ENCODE data around the gene ZG16B. TPM values are rescaled to one million over a fixed set of nuclear protein-coding genes. Genes with fewer than 3 reads are reported as not detected.

Gene ZG16B, protein sequence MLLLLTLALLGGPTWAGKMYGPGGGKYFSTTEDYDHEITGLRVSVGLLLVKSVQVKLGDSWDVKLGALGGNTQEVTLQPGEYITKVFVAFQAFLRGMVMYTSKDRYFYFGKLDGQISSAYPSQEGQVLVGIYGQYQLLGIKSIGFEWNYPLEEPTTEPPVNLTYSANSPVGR
- 0.46 to 1.3 TPM (median 0.69 TPM) in 5 replicates for total RNA-seq (2022; extraction: Qiagen RNA extraction; ENCODE audit: low read depth)

DNA sequence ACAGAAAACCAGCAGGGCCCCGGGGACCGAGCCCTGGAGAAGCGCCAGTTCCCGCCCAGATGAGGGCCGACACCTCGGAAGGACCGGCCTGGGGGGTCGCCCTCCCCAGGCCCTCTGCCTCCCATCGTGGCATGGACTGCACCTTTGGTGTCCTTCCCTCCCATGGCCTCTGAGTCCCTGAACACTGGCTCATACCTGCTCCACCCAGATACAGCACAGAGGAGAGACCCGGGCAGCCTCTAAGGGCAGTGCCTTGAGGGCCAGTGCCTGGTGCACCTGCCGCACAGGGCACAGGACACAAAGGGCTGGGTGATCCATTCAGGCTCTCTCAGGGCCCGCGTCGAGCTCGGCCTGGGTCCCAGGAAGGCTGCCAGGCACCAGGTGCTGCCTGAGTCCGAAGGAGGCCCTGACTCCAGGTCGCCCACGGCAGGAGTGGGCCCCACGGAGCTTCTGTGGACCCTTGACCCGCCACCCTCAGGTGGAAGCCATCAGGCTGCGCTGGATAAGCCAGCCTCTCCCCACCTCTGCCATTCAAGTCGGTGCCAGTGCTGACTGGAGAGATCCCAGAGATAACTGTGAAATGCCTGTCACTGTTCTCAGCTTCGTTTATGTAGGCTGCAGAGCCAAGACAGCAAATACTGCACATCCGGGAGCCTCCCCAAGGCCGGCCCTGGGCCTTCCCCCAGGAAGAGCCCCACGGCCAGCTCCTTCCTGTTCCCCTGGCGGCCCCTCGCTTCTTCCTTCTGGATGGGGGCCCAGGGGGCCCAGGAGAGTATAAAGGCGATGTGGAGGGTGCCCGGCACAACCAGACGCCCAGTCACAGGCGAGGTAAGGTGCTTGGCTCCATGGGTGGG is at the start of gene ZG16B:
ZG16B (plus strand) TSS at position 803 of the 854 bp plus-strand sequence. CDS start 139 bp downstream, outside the sequence.

DNA sequence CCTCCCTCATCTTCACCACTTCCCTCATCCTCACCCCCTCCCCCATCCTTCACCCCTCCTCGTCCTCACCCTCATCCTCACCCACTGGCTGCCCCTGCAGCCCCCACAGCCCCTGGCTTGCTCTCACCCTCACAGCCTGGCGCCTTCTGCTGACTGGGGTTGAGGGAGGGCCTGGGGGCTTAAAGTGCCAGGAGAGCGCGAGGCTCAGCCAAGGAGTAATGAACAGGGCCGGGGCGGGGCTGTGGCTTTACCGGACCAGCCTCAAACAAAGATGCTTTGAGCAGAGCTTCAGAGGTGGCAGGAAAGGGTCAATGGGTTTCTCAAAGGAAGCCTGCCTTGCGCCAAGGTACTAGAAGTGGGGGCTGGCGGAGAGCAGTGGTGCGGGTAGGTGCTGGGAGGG is 42.7 kb upstream of the ZG16B start, which contains the start of gene PRSS33:
PRSS33 (minus strand) TSS at position 155 of the 400 bp plus-strand sequence. CDS start 1,013 bp downstream, outside the sequence.

DNA sequence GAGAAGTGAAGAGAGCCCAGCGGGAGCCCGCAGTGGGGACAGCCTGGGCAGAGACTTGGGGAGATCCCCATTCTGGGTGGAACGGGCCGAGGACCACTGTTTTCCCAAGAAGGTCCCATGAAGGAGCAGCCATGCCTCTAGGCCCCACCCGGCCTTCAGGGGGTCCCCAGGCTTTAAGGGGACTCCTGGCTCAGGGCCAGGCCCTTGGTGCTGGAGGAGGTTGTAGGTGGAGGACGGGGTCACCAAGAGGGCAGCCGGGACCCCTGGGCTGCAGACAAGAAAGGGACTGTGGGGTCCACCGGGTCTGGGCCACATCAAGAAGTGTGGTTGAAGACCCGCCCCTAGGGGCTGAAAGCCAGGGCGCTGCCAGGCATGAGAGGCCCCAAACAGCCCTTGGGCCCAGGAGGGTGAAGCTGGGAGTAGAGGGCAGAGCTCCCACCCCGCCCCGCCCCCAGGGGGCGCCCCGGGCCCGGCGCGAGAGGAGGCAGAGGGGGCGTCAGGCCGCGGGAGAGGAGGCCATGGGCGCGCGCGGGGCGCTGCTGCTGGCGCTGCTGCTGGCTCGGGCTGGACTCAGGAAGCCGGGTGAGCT is 13.3 kb upstream of the ZG16B start, which contains the start of gene PRSS21:
PRSS21 (plus strand) TSS at position 487 of the 589 bp plus-strand sequence; CDS start at position 519, 32 bp downstream.

DNA sequence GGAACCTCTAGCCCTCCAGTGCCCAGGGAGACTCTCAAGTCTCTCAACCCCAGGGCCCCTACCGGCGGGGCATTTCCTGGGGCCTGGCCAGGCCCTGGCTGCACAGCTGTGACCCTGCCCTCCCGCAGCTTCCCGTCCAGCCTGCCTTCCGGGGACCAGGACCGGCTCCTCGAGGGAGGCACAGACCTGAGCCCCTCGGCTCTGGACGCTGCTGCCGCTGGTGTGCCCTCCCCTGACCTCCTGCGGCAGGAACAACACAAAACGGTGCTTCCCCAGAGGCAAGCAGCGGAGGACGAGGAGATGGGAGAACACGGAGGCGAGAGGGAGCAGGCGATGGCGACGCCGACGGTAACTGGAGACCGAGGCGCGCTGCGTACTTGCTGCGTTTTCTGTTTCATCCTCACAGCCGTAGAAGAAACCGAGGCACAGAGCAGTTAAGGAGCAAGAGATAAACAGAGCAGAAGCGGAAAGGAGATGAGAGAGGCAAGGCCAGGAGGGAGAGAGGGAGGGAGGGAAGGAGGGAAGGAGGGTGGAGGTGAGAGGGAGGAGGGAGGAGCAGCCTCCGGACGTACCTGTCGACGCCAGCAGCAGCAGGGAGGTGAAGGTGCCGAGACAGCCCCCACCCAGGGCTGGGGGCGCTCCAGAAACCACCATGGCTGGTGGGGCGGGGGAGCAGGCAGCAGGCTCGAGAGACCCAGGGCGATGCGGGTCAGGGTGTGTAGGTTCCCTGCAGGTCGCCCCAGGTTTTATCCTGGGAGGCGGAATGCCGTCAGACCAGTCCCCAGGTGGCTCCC is 27.5 kb downstream of the ZG16B start, which contains the start of gene PRSS22:
PRSS22 (minus strand) TSS at position 720 of the 794 bp plus-strand sequence; CDS start at position 654, 66 bp downstream.

Other genes with a start within 250 kb of the ZG16B start
- gene KCTD5, start 147.8 kb upstream of the ZG16B start, total RNA-seq (2022; extraction: Qiagen RNA extraction; ENCODE audit: low read depth) = 39.5 to 47.1 TPM (median 42.9 TPM) in 5 replicates
- 1.00 to 1.2 TPM (median 1.1 TPM) in 5 replicates for gene PRSS27, start 110.1 kb upstream of the ZG16B start, total RNA-seq (2022; extraction: Qiagen RNA extraction; ENCODE audit: low read depth)
- 310 to 452 TPM (median 397 TPM) in 5 replicates for gene SRRM2, start 77.7 kb upstream of the ZG16B start, total RNA-seq (2022; extraction: Qiagen RNA extraction; ENCODE audit: low read depth)
- gene ELOB, start 53.0 kb upstream of the ZG16B start, total RNA-seq (2022; extraction: Qiagen RNA extraction; ENCODE audit: low read depth) = 432 to 492 TPM (median 452 TPM) in 5 replicates
- gene PRSS33, start 42.7 kb upstream of the ZG16B start, total RNA-seq (2022; extraction: Qiagen RNA extraction; ENCODE audit: low read depth) = 0.12 TPM in 1 of 5 replicates, not detected in the others
- gene PRSS41, start 31.8 kb upstream of the ZG16B start, total RNA-seq (2022; extraction: Qiagen RNA extraction; ENCODE audit: low read depth) = not detected in 5 replicates
- gene PRSS21, start 13.1 kb upstream of the ZG16B start, total RNA-seq (2022; extraction: Qiagen RNA extraction; ENCODE audit: low read depth) = 0.11 to 0.39 TPM (median 0.14 TPM) in 4 of 5 replicates, not detected in the other
- gene PRSS22, start 27.9 kb downstream of the ZG16B start, total RNA-seq (2022; extraction: Qiagen RNA extraction; ENCODE audit: low read depth) = 2.5 to 4.1 TPM (median 3.0 TPM) in 5 replicates
- gene FLYWCH2, start 52.9 kb downstream of the ZG16B start, total RNA-seq (2022; extraction: Qiagen RNA extraction; ENCODE audit: low read depth) = 44.9 to 59.5 TPM (median 50.8 TPM) in 5 replicates
- gene FLYWCH1, start 81.6 kb downstream of the ZG16B start, total RNA-seq (2022; extraction: Qiagen RNA extraction; ENCODE audit: low read depth) = 20.1 to 29.5 TPM (median 27.2 TPM) in 5 replicates
- 1.1 to 2.8 TPM (median 2.0 TPM) in 5 replicates for gene KREMEN2, start 134.0 kb downstream of the ZG16B start, total RNA-seq (2022; extraction: Qiagen RNA extraction; ENCODE audit: low read depth)
- gene PAQR4, start 139.0 kb downstream of the ZG16B start, total RNA-seq (2022; extraction: Qiagen RNA extraction; ENCODE audit: low read depth) = 34.1 to 44.1 TPM (median 38.0 TPM) in 5 replicates
- 69.3 to 97.7 TPM (median 85.3 TPM) in 5 replicates for gene PKMYT1, start 150.1 kb downstream of the ZG16B start, total RNA-seq (2022; extraction: Qiagen RNA extraction; ENCODE audit: low read depth)
- gene CLDN9, start 182.6 kb downstream of the ZG16B start, total RNA-seq (2022; extraction: Qiagen RNA extraction; ENCODE audit: low read depth) = 0.33 to 0.59 TPM (median 0.49 TPM) in 5 replicates
- gene CLDN6, start 187.9 kb downstream of the ZG16B start, total RNA-seq (2022; extraction: Qiagen RNA extraction; ENCODE audit: low read depth) = 0.17 to 0.82 TPM (median 0.40 TPM) in 5 replicates
- gene TNFRSF12A, start 190.1 kb downstream of the ZG16B start, total RNA-seq (2022; extraction: Qiagen RNA extraction; ENCODE audit: low read depth) = 584 to 710 TPM (median 600 TPM) in 5 replicates
- gene HCFC1R1, start 193.6 kb downstream of the ZG16B start, total RNA-seq (2022; extraction: Qiagen RNA extraction; ENCODE audit: low read depth) = 206 to 241 TPM (median 224 TPM) in 5 replicates
- gene THOC6, start 193.7 kb downstream of the ZG16B start, total RNA-seq (2022; extraction: Qiagen RNA extraction; ENCODE audit: low read depth) = 24.1 to 38.0 TPM (median 33.0 TPM) in 5 replicates
- gene BICDL2, start 206.6 kb downstream of the ZG16B start, total RNA-seq (2022; extraction: Qiagen RNA extraction; ENCODE audit: low read depth) = not detected in 5 replicates
- 0.69 to 1.1 TPM (median 0.78 TPM) in 5 replicates for gene MMP25, start 216.3 kb downstream of the ZG16B start, total RNA-seq (2022; extraction: Qiagen RNA extraction; ENCODE audit: low read depth)
- 22.5 to 31.8 TPM (median 27.0 TPM) in 5 replicates for gene IL32, start 235.3 kb downstream of the ZG16B start, total RNA-seq (2022; extraction: Qiagen RNA extraction; ENCODE audit: low read depth)